ENCODE results near the gene RAB28.

GRCh38 chr4:13329340-13329850 lies 154.7 kb downstream of the RAB28 start:
- TF ChIP-seq ELK1 (IDR thresholded peaks at IDR 0.05; ENCODE audit: low read depth, low read length): no peak
- no peak for TF ChIP-seq CTCF (IDR thresholded peaks at IDR 0.05)
- TF ChIP-seq POLR2A (IDR thresholded peaks at IDR 0.05; ENCODE audit: low read length): no peak
- no peak for TF ChIP-seq FOSL2 (IDR thresholded peaks at IDR 0.05)
- no peak for TF ChIP-seq FOSL2 (CRISPR knock-in tag; IDR thresholded peaks at IDR 0.05)
- no peak for TF ChIP-seq ZNF302 (CRISPR knock-in tag; IDR thresholded peaks at IDR 0.05)
- TF ChIP-seq SMC3 (IDR thresholded peaks at IDR 0.05): no peak
- no peak for TF ChIP-seq ESRRA (IDR thresholded peaks at IDR 0.05; ENCODE audit: borderline replicate concordance, low read length)
- TF ChIP-seq RFX5 (IDR thresholded peaks at IDR 0.05): no peak
